ENCODE results near the gene DIP2C. TPM values are rescaled to one million over a fixed set of nuclear protein-coding genes. Genes with fewer than 3 reads are reported as not detected.
"Not testable (repeated sequence)": the region's sequence is repeated elsewhere in the genome, so short reads cannot be mapped to it uniquely, and the experiment has no call there.

Gene DIP2C
- polyA plus RNA-seq, 1 donor: 37.7 TPM

DNA sequence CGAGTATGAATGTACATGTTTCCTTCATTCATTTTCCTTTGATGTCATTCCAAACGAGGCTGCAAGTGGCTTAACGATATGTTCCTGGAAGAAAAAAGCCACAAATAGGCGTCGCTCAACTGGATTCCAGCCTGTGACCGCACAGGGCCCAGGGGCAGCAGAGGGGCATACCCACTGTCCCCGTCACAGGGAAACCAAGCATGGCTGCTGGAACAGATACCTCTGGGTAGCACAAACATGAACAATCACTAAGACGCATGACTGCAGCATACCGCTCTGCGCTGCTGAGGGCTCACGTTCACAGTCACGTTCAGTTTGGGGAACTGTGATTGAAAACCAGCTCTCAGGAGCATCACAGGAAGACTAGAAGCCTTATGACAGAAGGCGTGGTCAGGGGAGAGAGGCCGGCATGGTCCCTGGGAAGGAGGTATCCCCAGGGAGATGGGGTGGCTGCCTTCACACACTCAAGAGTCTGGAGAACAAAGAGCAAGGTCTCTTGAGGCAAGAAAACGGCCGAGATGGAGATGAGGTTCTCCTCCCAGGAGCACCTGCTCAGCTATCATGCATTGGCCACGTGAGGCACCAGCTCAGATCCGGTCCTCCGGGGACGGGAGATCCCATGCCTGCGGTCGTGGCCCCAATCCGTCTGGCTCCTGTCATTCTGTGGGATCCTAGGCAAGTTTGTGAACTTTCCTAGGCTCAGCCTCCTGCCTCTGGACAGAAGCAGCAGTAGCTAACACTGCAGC lies 213.6 kb downstream of the DIP2C start:
- no peak for DNase-seq

DNA sequence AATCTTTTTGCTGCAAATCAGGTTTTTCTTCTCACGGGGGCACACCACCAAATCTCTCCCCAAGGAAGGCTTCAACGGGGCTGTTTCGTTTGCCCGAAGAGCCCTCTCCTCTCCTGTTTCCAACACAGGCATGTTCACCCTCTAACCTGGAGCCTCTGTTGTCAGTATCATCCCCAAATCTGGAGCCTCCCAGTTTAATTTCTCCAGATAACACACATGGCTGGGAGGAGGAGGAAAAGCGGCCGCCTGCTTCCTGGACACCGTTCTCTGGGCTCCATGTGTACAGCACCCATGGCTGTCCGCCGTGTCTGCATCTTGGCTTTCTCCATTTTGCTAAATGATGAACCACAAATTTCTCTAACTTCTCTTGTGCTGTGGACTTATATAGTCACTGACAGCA lies 214.5 kb downstream of the DIP2C start:
- no peak for DNase-seq

DNA sequence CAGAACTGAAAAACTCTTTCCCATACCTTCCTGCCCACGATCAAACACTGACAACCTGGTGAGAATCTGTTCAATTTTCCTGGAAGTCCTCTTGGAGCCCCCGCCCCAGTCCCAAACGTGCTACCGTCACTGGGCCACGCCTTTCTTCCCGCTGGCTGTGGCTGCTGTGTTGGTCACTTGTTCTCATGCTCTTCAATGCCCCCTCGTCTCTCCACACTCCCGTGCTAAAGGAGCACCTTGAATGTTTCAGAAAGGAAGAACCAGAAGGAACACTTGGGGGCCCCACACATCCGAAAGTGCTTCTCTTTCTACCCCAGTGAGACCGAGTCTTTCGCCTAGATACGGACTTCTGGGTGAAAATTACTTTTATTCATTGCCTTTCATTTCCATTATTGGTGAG lies 215.1 kb downstream of the DIP2C start:
- DNase-seq: no peak

DNA sequence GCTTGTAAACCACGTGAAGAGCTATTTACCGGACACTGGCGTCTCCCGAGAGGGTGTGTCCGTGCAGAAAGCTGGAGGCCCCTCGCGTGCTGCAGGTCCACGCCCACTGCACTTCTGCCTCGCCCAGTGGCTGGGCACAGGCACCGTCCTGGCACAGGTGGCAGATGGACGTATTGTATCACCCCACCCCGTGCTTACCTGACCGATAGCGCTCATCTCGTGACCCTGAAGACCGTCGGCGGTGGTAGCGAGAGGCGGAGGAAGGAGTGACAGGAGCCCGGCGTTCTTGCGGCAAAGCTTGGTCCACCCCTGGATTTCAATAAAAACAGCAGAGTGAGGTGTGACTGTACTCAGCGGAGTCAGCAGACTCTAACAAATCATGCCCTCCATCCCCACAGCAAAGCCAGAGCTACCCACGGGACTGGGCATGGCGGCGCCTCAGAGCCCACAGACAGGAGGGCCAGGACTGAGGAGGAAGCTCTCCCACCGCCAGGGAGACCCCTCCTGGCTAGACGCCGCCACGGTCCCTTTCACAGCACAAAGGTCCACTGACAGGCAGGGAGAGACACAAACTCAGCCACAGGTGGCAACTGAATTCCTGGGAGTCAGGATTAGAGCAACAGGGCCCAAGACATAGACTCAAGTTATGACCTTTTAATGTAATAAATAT lies 217.1 kb downstream of the DIP2C start:
- no peak for DNase-seq

- DNase-seq: no peak
These were observed 219.0 kb downstream of the DIP2C start for GRCh38 chr10:470339-471003.

- DNase-seq: no peak
These were observed 219.5 kb downstream of the DIP2C start for GRCh38 chr10:469947-470338.

GRCh38 chr10:459743-460142 lies 229.7 kb downstream of the DIP2C start:
- DNase-seq: no peak

DNA sequence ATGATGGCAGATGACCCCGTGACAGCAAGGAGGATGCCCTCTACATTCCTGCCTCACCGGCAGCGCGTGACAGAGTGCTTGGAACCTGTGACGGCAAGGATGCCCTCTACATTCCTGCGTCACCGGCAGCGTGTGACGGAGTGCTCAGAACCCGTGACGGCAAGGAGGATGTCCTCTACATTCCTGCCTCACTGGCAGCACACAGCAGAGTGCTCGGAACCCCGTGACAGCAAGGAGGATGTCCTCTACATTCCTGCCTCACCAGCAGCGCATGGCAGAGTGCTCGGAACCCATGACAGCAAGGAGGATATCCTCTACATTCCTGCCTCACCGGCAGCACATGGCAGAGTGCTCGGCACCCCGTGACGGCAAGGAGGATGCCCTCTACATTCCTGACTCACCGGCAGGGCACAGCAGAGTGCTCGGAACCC lies 231.0 kb downstream of the DIP2C start:
- no peak for DNase-seq

DNA sequence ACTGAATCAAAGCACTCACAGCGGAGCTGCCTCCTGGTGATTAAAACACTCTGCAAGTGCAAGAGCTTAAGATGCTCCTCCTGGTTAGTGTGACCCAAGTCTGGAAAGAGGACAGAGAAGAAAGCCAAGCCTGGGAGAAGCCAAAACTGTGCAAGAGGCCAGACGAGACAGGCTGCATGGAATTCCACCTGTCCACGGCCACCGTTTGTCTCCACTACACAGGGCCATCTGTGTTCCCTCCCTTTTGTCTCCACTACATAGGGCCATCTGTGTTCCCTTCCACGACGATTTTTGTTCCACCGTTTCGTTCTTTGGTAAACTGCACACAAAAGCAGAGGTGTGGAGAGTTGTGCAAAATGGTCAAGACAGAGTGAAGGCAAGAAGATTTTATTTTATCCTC lies 233.0 kb downstream of the DIP2C start:
- no peak for DNase-seq

DNA sequence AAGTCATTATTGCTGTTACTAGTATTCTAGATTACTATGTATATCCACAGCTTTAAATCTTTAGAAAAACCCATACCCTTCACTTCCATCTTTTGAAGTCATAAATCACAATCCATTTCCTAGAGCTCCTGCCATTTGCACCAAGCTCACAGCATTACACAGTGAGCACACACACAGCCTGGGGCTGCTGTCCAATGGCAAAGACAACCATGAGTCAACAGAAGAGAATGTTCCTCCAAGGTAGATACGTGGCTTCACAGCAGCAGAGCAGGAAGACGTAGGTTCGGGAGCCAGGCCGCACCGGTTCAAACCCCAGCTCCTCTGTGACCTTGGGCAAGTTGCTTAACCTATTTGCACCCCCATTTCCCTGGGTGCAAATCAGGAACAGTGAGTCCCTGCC lies 234.6 kb downstream of the DIP2C start:
- DNase-seq: peak; percentile 25

- DNase-seq: no peak
These were observed 235.8 kb downstream of the DIP2C start for GRCh38 chr10:453647-454046.

DNA sequence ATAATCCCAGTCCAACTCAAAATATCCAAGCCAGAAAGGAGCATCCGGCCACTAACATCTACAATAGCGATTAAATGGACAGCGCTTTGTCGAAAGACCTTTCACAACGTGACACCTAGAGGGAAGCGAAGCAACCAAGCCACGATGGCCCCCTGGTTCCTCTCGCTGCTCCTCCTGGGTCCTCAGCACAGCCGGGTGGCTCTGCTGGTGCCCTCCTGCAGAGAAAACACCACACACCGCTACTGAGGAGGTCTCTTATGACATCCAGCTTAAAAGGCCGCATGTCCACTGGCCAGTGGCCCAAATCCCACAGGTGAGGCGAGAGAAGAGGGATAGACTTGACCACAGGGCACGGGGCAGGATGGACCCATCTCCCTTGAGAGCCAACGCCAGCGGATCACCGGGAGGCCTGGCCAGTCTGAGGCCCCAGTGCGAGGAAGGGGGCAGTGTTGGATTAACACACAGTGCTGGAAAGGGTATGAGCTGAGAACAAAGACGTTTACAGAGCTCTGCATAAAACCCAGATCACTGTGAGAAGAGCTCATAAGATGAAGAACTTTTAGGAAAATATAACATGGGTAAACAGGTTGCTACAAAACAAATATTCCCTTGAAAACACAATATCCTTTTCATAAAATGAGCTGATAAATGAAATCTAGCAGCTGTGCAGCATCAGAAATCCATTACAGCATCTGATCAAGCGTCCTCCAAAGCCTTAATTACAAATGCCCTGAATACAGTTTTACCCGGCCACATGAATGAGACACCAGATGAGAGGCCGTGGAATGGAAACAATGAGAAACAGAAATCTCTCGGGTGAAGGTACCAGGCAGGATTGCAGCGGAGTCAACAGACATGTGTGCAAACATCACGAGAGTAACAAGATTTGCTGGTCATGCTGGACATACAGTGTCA lies 236.7 kb downstream of the DIP2C start:
- DNase-seq: no peak

- DNase-seq: no peak
These were observed 237.6 kb downstream of the DIP2C start for GRCh38 chr10:451856-452255.

DNA sequence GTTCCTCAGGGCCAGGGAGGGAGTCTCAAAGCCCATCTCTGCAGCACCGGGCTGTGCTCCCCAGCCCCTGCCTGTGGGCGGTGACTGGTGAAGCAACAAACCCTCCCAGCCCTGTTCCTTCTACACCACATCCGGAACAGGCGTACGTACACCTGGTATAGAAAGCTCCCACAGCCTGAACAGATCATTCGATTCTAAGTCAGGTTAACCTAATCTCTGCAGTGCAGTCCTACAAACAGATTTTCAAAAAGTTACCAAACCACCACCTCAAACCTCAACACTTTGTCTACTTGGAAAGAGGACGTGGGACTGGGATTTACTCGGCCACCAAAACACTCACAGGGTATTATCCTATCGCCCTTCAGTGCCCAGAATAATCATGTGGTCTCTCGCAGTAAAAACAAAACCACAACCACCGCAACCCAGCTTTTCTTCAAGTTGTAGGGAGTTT lies 238.4 kb downstream of the DIP2C start:
- DNase-seq: no peak

- no peak for DNase-seq
These were observed 239.0 kb downstream of the DIP2C start for GRCh38 chr10:450463-450862.

GRCh38 chr10:449331-449730 lies 240.1 kb downstream of the DIP2C start:
- not testable (repeated sequence) for DNase-seq

DNA sequence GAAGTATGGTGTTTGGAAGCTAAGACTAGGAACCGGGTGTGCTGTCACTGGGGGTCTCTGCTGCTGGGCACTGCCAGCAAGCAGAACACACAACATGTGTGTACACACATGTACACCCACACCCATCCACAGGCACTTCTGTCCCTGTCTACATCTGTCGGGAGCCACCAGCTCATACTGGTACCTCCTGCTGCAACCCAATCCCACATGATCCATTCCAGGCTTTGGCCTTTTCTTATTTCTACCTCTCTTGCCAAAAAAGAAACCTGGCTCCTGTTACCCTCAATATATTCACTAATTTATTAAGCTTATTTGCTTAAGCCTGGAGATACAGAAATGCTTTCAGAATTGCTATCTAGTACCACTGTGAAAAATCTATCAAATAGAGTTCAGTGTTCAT lies 246.0 kb downstream of the DIP2C start:
- DNase-seq: no peak

GRCh38 chr10:442209-442608 lies 247.3 kb downstream of the DIP2C start:
- no peak for DNase-seq

DNA sequence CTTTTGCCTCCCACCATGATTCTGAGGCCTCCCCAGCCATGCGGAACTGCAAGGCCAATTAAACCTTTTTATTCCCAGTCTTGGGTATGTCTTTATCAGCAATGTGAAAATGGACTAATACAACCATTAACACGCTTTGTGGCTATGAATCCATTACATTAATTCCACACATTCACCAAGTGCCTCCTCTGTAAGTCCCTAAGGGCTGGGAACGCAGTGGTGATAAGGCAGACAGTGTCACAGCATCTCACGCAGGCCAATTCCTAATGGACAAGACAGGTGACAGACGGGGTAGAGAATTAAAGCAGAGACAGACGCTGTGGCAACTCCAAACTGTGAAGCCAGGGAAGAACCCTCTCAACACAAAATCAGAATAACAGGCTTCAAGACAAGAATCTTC lies 247.8 kb downstream of the DIP2C start:
- DNase-seq: no peak

GRCh38 chr10:440127-440526 lies 249.3 kb downstream of the DIP2C start:
- no peak for DNase-seq

DNA sequence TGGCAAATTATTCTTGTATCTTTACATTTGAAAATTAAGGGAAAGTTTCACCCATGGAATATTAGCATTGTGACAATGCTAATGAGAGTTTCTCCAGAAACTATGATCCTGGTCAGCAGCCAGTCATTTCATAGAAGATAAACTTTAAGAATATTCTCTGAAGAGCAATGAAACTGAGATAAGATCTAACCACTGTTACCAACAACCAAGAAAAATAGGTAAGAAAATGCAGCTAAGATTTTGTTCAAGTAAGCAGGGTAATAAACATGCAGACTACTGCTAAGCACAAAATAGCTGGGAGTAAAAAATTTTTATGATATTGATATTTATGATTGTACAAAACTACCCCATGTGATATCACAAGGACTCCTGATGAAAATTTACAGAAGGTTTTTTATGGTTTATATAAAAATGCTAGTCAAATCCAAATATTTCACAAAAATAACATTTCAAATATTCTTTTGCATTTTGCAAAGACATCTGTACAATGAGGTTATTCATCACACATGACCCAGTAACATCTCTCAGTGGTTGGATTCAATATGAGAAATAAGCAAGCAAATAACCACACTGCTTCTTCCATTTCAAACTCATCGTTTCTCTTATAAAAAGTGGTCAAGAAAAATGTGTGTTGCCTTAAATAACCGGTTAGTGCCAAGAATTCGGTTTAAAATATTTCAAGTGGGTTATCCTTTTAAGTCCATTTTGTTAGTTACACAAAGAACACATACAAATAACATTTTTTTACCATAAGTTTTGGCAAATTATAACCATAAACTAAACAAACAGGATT lies 251.6 kb downstream of the DIP2C start:
- no peak for DNase-seq

Data from hindlimb muscle (tissue), 1 donor.